ENCODE results near the gene XDH.

DNA sequence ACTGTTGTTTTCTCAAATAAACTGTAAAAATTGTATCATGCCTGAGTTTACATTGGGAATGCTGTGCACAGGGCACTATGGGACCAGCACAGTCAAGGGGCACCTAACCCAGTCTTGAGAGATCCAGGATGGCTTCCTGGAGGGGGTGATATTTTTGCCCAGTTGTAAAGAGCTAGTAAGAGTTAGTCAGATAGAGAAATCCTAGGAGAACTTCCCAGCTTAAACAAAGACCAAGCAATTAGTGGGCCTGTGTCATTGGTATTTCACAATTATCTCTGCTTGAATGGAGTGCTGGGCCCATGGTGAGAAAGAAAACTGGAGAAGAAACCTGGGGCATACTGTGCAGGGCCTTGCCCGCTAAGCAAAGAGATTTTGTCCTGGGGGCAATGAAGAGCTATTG is 12.2 kb downstream of the XDH start:
- no peak for TF ChIP-seq POLR2A (IDR thresholded peaks at IDR 0.05)
- TF ChIP-seq, protein P1, sequence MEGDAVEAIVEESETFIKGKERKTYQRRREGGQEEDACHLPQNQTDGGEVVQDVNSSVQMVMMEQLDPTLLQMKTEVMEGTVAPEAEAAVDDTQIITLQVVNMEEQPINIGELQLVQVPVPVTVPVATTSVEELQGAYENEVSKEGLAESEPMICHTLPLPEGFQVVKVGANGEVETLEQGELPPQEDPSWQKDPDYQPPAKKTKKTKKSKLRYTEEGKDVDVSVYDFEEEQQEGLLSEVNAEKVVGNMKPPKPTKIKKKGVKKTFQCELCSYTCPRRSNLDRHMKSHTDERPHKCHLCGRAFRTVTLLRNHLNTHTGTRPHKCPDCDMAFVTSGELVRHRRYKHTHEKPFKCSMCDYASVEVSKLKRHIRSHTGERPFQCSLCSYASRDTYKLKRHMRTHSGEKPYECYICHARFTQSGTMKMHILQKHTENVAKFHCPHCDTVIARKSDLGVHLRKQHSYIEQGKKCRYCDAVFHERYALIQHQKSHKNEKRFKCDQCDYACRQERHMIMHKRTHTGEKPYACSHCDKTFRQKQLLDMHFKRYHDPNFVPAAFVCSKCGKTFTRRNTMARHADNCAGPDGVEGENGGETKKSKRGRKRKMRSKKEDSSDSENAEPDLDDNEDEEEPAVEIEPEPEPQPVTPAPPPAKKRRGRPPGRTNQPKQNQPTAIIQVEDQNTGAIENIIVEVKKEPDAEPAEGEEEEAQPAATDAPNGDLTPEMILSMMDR (IDR thresholded peaks at IDR 0.05): no peak
- no peak for TF ChIP-seq EP300 (IDR thresholded peaks at IDR 0.05)

Measured in ovary (tissue), 3 donors.